KOPT-K1 (cell line): ENCODE data around the gene KRT31.
"Not testable (repeated sequence)": the region's sequence is repeated elsewhere in the genome, so short reads cannot be mapped to it uniquely, and the experiment has no call there.

Experiments used
- H3K27ac ChIP-seq: fragments of 200-600 bp; sonication (generic); 2 replicates; pipeline ENCODE4 v1.5.1; 2016; ENCODE audit warnings: antibody characterized with exemption, mild to moderate bottlenecking, low read depth, low read length; ENCODE audit not compliant: poor library complexity, severe bottlenecking
- H3K36me3 ChIP-seq: fragments of 200-600 bp; sonication (generic); 2 replicates; pipeline ENCODE4 v1.5.1; 2017; ENCODE audit warnings: antibody characterized with exemption, mild to moderate bottlenecking, low read length, moderate library complexity; ENCODE audit not compliant: insufficient read depth
- H3K9me3 ChIP-seq: fragments of 200-600 bp; sonication (generic); 2 replicates; pipeline ENCODE4 v1.5.1; 2017; ENCODE audit warnings: antibody characterized with exemption, low read length, mild to moderate bottlenecking; ENCODE audit not compliant: insufficient read depth, poor library complexity, severe bottlenecking

The KRT31 gene

GRCh38 chr17:41396996-41397660 is at the start of gene KRT31:
Gene KRT31, minus strand, starts transcription at chr17:41397608. Its CDS starts 69 bp downstream, at chr17:41397539.
- Histone ChIP-seq H3K36me3 (no peaks in the 10 kb centered on the region), H3K9me3 (no peaks in the 10 kb centered on the region), H3K27ac (no peak within 1 kb of the TSS)

GRCh38 chr17:41446806-41447205 is 49.4 kb upstream of the KRT31 start:
- Histone ChIP-seq H3K9me3 (no peaks in the 10 kb centered on the region), H3K27ac (no peak overlapping the region), H3K36me3 (no peaks in the 10 kb centered on the region)

GRCh38 chr17:41444640-41445039 is 47.2 kb upstream of the KRT31 start:
- no peaks in the 10 kb centered on the region for H3K9me3 ChIP-seq
- no peak overlapping the region for H3K27ac ChIP-seq
- H3K36me3 ChIP-seq: no peaks in the 10 kb centered on the region

- Histone ChIP-seq H3K9me3 (no peaks in the 10 kb centered on the region), H3K36me3 (no peaks in the 10 kb centered on the region), H3K27ac (no peak overlapping the region)
Measured at GRCh38 chr17:41444186-41444585, 46.8 kb upstream of the KRT31 start.

- no peaks in the 10 kb centered on the region for H3K36me3 ChIP-seq
- H3K9me3 ChIP-seq: no peaks in the 10 kb centered on the region
- no peak overlapping the region for H3K27ac ChIP-seq
Measured at GRCh38 chr17:41442739-41443138, 45.3 kb upstream of the KRT31 start.

GRCh38 chr17:41440531-41441033 is 43.2 kb upstream of the KRT31 start, which contains the start of gene KRT38:
Gene KRT38, minus strand, starts transcription at chr17:41440983. Its CDS starts 62 bp downstream, at chr17:41440921.
- H3K27ac ChIP-seq: no peak within 1 kb of the TSS

GRCh38 chr17:41439375-41439774 is 42.0 kb upstream of the KRT31 start:
- H3K36me3 ChIP-seq: no peaks in the 10 kb centered on the region

More at GRCh38 chr17:41440531-41441033, 43.2 kb upstream of the KRT31 start, which contains the start of gene KRT38:
- Histone ChIP-seq H3K36me3 (no peaks in the 10 kb centered on the region), H3K9me3 (no peaks in the 10 kb centered on the region)

GRCh38 chr17:41437769-41438168 is 40.4 kb upstream of the KRT31 start:
- H3K36me3 ChIP-seq: no peaks in the 10 kb centered on the region
- no peaks in the 10 kb centered on the region for H3K9me3 ChIP-seq
- no peak overlapping the region for H3K27ac ChIP-seq

More at GRCh38 chr17:41439375-41439774, 42.0 kb upstream of the KRT31 start:
- Histone ChIP-seq H3K27ac (no peak overlapping the region), H3K9me3 (no peaks in the 10 kb centered on the region)

- H3K9me3 ChIP-seq: no peaks in the 10 kb centered on the region
- H3K27ac ChIP-seq: no peak overlapping the region
- no peaks in the 10 kb centered on the region for H3K36me3 ChIP-seq
Measured at GRCh38 chr17:41437254-41437653, 39.8 kb upstream of the KRT31 start.

GRCh38 chr17:41434415-41434814 is 37.0 kb upstream of the KRT31 start:
- H3K9me3 ChIP-seq: no peaks in the 10 kb centered on the region
- no peaks in the 10 kb centered on the region for H3K36me3 ChIP-seq
- no peak overlapping the region for H3K27ac ChIP-seq

- H3K27ac ChIP-seq: no peak overlapping the region
- no peaks in the 10 kb centered on the region for H3K36me3 ChIP-seq
Measured at GRCh38 chr17:41434005-41434404, 36.6 kb upstream of the KRT31 start.

GRCh38 chr17:41433586-41433985 is 36.2 kb upstream of the KRT31 start:
- no peak overlapping the region for H3K27ac ChIP-seq
- H3K36me3 ChIP-seq: no peaks in the 10 kb centered on the region
- no peaks in the 10 kb centered on the region for H3K9me3 ChIP-seq

More at GRCh38 chr17:41434005-41434404, 36.6 kb upstream of the KRT31 start:
- no peaks in the 10 kb centered on the region for H3K9me3 ChIP-seq

- H3K36me3 ChIP-seq, H3K9me3 ChIP-seq, H3K27ac ChIP-seq: not testable (repeated sequence)
Measured at GRCh38 chr17:41430376-41430775, 33.0 kb upstream of the KRT31 start.

- no peaks in the 10 kb centered on the region for H3K36me3 ChIP-seq
- H3K27ac ChIP-seq: no peak overlapping the region
- no peaks in the 10 kb centered on the region for H3K9me3 ChIP-seq
Measured at GRCh38 chr17:41429667-41430066, 32.3 kb upstream of the KRT31 start.

GRCh38 chr17:41428591-41429291 is 31.3 kb upstream of the KRT31 start:
- H3K9me3 ChIP-seq: no peaks in the 10 kb centered on the region
- H3K27ac ChIP-seq: no peak overlapping the region

More at GRCh38 chr17:41428591-41429291, 31.3 kb upstream of the KRT31 start:
- no peaks in the 10 kb centered on the region for H3K36me3 ChIP-seq
